Neural cell (in vitro differentiated cells): Measurements from ENCODE around the gene DPYD.

Source experiments
- CTCF ChIP-seq: fragments of 450-650 bp; IDR thresholded peaks from 2 replicates; pipeline ENCODE4 v1.5.1; 2014; ENCODE audit warnings: antibody characterized with exemption, mild to moderate bottlenecking, moderate library complexity; ENCODE audit not compliant: poor library complexity, severe bottlenecking
- EP300 ChIP-seq: fragments of 450-650 bp; conservative IDR thresholded peaks from 2 replicates; pipeline ENCODE4 v1.6.1; 2014; ENCODE audit warnings: antibody characterized with exemption, mild to moderate bottlenecking, moderate library complexity; ENCODE audit not compliant: poor library complexity, severe bottlenecking
- MXI1 ChIP-seq: fragments of 450-650 bp; conservative IDR thresholded peaks from 2 replicates; pipeline ENCODE4 v1.6.1; 2014; ENCODE audit warnings: antibody characterized with exemption, mild to moderate bottlenecking; ENCODE audit not compliant: poor library complexity, severe bottlenecking
- RAD21 ChIP-seq: fragments of 450-650 bp; conservative IDR thresholded peaks from 2 replicates; pipeline ENCODE4 v1.6.1; 2014; ENCODE audit warnings: antibody characterized with exemption, mild to moderate bottlenecking, moderate library complexity
- TAF1 ChIP-seq: IDR thresholded peaks from 2 replicates; pipeline ENCODE4 v1.6.1; 2012; ENCODE audit warnings: low read depth

GRCh38 chr1:97190326-97190725 is 730.5 kb downstream of the DPYD start:
- no peak for TF ChIP-seq EP300
- TF ChIP-seq CTCF = no peak
- TF ChIP-seq TAF1 = no peak
- no peak for TF ChIP-seq MXI1
- TF ChIP-seq RAD21 = no peak
